Measurements from ENCODE around the gene RAB1A. TPM values are rescaled to one million over a fixed set of nuclear protein-coding genes. Genes with fewer than 3 reads are reported as not detected.

RAB1A gene
- total RNA-seq, 1 donor: 101 TPM

- no peak for DNase-seq (ENCODE audit: low read depth)
- TF ChIP-seq CTCF (IDR thresholded peaks at IDR 0.05; ENCODE audit: insufficient read depth, low read depth, low read length): no peak
- H3K4me3 ChIP-seq (ENCODE audit: low read depth, low read length): no peak overlapping the region
Observed at GRCh38 chr2:65044097-65044735, 85.7 kb downstream of the RAB1A start.

GRCh38 chr2:65043001-65043400, 86.9 kb downstream of the RAB1A start:
- no peak overlapping the region for H3K4me3 ChIP-seq (ENCODE audit: low read depth, low read length)
- TF ChIP-seq CTCF (IDR thresholded peaks at IDR 0.05; ENCODE audit: insufficient read depth, low read depth, low read length): no peak
- DNase-seq (ENCODE audit: low read depth): no peak

- TF ChIP-seq CTCF (IDR thresholded peaks at IDR 0.05; ENCODE audit: insufficient read depth, low read depth, low read length): peak; percentile 98
- H3K4me3 ChIP-seq (ENCODE audit: low read depth, low read length): peak overlapping the region; percentile 14
- peak; percentile 88 for DNase-seq (ENCODE audit: low read depth)
Observed at GRCh38 chr2:65040400-65041261, 89.3 kb downstream of the RAB1A start.

GRCh38 chr2:65039640-65040039, 90.3 kb downstream of the RAB1A start:
- H3K4me3 ChIP-seq (ENCODE audit: low read depth, low read length): no peak overlapping the region
- no peak for DNase-seq (ENCODE audit: low read depth)
- no peak for TF ChIP-seq CTCF (IDR thresholded peaks at IDR 0.05; ENCODE audit: insufficient read depth, low read depth, low read length)

GRCh38 chr2:65037178-65037577, 92.7 kb downstream of the RAB1A start:
- H3K4me3 ChIP-seq (ENCODE audit: low read depth, low read length): no peak overlapping the region
- no peak for DNase-seq (ENCODE audit: low read depth)
- no peak for TF ChIP-seq CTCF (IDR thresholded peaks at IDR 0.05; ENCODE audit: insufficient read depth, low read depth, low read length)

Small RNA genes within 50 kb of the gene (small RNA-seq; reads per million reads assigned to genes)
- gene RF00090: not detected

Other genes with a start within 250 kb of the RAB1A start
- gene SLC1A4, start 140.7 kb downstream of the RAB1A start, total RNA-seq: 7.8 and 11.3 TPM in 2 replicates
- gene CEP68, start 73.7 kb downstream of the RAB1A start, total RNA-seq: 8.1 and 9.9 TPM in 2 replicates
- gene ACTR2, start 97.7 kb upstream of the RAB1A start, total RNA-seq: 90.5 and 115 TPM in 2 replicates